ENCODE results near the gene PDE10A. TPM values are rescaled to one million over a fixed set of nuclear protein-coding genes. Genes with fewer than 3 reads are reported as not detected.

The PDE10A gene
- total and polyA plus RNA-seq, 2 of the 8 experiments (the other 6 are each of a cell fraction or from before 2014, with no cell fraction given), result 1.1 to 2.4 TPM

DNA sequence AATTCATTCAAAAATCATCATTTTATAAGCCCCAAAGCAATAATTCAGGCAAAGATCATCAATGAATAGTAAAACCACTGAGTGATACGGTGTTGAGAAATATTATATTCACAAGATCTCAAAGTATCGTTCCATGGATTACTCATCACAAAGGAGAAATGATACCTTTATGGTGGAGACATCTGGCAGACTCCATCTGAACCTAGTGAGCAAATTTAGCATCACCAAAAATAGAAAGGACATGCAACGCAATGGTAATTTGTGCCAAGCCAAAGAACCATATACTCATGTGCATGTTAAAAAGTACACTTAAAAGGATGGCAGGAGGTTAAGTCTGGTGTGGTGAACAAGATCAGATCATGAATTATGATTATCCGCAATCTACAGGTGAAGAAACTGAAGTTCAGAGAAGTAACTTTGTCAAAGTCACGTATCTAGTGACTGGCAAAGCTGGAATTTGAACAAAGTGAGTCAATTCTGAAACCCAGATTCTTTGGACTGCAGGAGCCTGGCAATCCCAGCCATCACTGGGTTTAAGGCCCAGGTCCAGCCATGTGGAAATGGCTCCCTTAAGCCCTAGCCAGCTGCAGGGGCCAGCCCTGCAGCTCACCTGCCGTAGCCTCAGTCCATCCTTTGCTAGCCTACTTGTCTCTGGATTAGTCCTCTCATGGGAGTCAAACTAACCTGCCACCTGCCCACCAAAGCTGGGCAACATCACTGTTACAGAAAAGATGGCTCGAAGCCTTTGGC, 68.3 kb downstream of the PDE10A start:
- H4K20me1 ChIP-seq (replicated peaks in 1 of 2; ENCODE audit: control insufficient read depth in 1 of 2, insufficient read depth in 2 of 2, low read length in 2 of 2), result no peaks in the 10 kb centered on the region
- TF ChIP-seq TBP (IDR thresholded peaks at IDR 0.05; ENCODE audit: low read depth, low read length) (no peak), GTF2F1 (IDR thresholded peaks at IDR 0.05; ENCODE audit: borderline replicate concordance, low read depth, low read length) (no peak), MAFK (IDR thresholded peaks at IDR 0.05; ENCODE audit: low read depth, low read length) (no peak), TCF12 (IDR thresholded peaks at IDR 0.05; ENCODE audit: low read depth, low read length) (no peak)
- TF ChIP-seq, protein P1, sequence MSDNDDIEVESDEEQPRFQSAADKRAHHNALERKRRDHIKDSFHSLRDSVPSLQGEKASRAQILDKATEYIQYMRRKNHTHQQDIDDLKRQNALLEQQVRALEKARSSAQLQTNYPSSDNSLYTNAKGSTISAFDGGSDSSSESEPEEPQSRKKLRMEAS (IDR thresholded peaks at IDR 0.05), result no peak
- TF ChIP-seq, protein P2, sequence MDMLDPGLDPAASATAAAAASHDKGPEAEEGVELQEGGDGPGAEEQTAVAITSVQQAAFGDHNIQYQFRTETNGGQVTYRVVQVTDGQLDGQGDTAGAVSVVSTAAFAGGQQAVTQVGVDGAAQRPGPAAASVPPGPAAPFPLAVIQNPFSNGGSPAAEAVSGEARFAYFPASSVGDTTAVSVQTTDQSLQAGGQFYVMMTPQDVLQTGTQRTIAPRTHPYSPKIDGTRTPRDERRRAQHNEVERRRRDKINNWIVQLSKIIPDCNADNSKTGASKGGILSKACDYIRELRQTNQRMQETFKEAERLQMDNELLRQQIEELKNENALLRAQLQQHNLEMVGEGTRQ (IDR thresholded peaks at IDR 0.05; ENCODE audit: low read length), result no peak
- TF ChIP-seq, protein P3, sequence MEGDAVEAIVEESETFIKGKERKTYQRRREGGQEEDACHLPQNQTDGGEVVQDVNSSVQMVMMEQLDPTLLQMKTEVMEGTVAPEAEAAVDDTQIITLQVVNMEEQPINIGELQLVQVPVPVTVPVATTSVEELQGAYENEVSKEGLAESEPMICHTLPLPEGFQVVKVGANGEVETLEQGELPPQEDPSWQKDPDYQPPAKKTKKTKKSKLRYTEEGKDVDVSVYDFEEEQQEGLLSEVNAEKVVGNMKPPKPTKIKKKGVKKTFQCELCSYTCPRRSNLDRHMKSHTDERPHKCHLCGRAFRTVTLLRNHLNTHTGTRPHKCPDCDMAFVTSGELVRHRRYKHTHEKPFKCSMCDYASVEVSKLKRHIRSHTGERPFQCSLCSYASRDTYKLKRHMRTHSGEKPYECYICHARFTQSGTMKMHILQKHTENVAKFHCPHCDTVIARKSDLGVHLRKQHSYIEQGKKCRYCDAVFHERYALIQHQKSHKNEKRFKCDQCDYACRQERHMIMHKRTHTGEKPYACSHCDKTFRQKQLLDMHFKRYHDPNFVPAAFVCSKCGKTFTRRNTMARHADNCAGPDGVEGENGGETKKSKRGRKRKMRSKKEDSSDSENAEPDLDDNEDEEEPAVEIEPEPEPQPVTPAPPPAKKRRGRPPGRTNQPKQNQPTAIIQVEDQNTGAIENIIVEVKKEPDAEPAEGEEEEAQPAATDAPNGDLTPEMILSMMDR (IDR thresholded peaks at IDR 0.05; ENCODE audit: control extremely low read depth in 1 of 3, insufficient read depth in 1 of 3, low read depth in 1 of 3, low read length in 3 of 3), result no peak
- TF ChIP-seq, protein P4, sequence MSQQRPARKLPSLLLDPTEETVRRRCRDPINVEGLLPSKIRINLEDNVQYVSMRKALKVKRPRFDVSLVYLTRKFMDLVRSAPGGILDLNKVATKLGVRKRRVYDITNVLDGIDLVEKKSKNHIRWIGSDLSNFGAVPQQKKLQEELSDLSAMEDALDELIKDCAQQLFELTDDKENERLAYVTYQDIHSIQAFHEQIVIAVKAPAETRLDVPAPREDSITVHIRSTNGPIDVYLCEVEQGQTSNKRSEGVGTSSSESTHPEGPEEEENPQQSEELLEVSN (IDR thresholded peaks at IDR 0.05), result no peak

More for the DNA sequence above, 68.3 kb downstream of the PDE10A start:
- H2BK20ac ChIP-seq (ENCODE audit: low read length), result no peak overlapping the region
- no peak overlapping the region for H3K14ac ChIP-seq (ENCODE audit: insufficient read length)
- no peak overlapping the region for H3K9ac ChIP-seq (replicated peaks in 1 of 4; ENCODE audit: extremely low read depth in 1 of 4, low read depth in 3 of 4, low read length in 3 of 4)
- no peaks in the 10 kb centered on the region; a peak in 1 of 4 replicates for H3K9me3 ChIP-seq (ENCODE audit: insufficient read depth in 2 of 2, low read depth in 1 of 2, low read length in 1 of 2)
- no peak overlapping the region for H2AK5ac ChIP-seq (ENCODE audit: low read depth, low read length)
- H3K56ac ChIP-seq (replicated peaks; ENCODE audit: insufficient read length, low read depth, low read length), result no peak overlapping the region
- no peak overlapping the region for H2BK5ac ChIP-seq (ENCODE audit: low read depth, low read length)
- no peak overlapping the region for H3K4me3 ChIP-seq (ENCODE audit: extremely low read depth in 1 of 4, insufficient read depth in 2 of 4, low read depth in 3 of 4, low read length in 4 of 4)
- no peaks in the 10 kb centered on the region for H3K79me1 ChIP-seq (ENCODE audit: low read depth, low read length)
- no peak overlapping the region for H4K8ac ChIP-seq (ENCODE audit: extremely low read depth, insufficient read depth, low read length)
- H3K27me3 ChIP-seq (replicated peaks in 1 of 4; ENCODE audit: control insufficient read depth in 3 of 4, extremely low read depth in 1 of 4, insufficient read depth in 3 of 4, low read length in 3 of 4), result no peaks in the 10 kb centered on the region
- no peak overlapping the region for H3K4ac ChIP-seq (replicated peaks; ENCODE audit: insufficient read length, low read depth, low read length)
- H3K18ac ChIP-seq (ENCODE audit: extremely low read depth, low read length), result no peak overlapping the region
- peaks cover 2 to 5% (median 3%) of the 10 kb centered on the region in 4 experiments; a peak in 6 of 7 replicates for H3K4me1 ChIP-seq (replicated peaks in 1 of 4; ENCODE audit: control insufficient read depth in 3 of 4, insufficient read depth in 4 of 4, low read length in 3 of 4)
- H3K23ac ChIP-seq (ENCODE audit: insufficient read length), result no peak overlapping the region
- FAIRE-seq (no peak), DNase-seq (ENCODE audit: low read depth in 1 of 2, low spot score in 2 of 2) (no peak)
- no peaks in the 10 kb centered on the region for H3K36me3 ChIP-seq (ENCODE audit: control insufficient read depth in 2 of 4, insufficient read depth in 4 of 4, low read length in 3 of 4)
- no peak overlapping the region for H3K4me2 ChIP-seq (ENCODE audit: insufficient read depth in 1 of 2, low read depth in 2 of 2, low read length in 2 of 2)
- no peak overlapping the region for H2BK15ac ChIP-seq (ENCODE audit: low read length)
- ChIA-PET CTCF (ENCODE audit: partially characterized antibody) (interaction anchor here (1.3 kb wide), 1 partner anchor 135 kb away, joined by 3 read pairs; no protein-coding TSS in a partner anchor), POLR2A (ENCODE audit: partially characterized antibody) (no interaction called here)
- no peaks in the 10 kb centered on the region for H3K23me2 ChIP-seq (ENCODE audit: low read depth, low read length)
- no peak overlapping the region for H4K5ac ChIP-seq (ENCODE audit: insufficient read length, low read depth, low read length)
- no peak overlapping the region for H4K91ac ChIP-seq (replicated peaks; ENCODE audit: insufficient read length, low read length)
- no peak overlapping the region for H2BK12ac ChIP-seq (ENCODE audit: low read depth, low read length)
- 76% methylated on average over 7 of the region's 7 CpGs; no CpG with 5 or more reads in 1 of the 2 experiments for WGBS, 2 experiments (ENCODE audit: extremely low coverage in 1 of 2, insufficient coverage in 1 of 2, insufficient read length in 1 of 2, insufficient replicate concordance in 2 of 2, low coverage in 1 of 2, low lambda C conversion rate in 2 of 2, missing lambda C conversion rate in 1 of 2)
- H3K27ac ChIP-seq (ENCODE audit: low read depth, low read length), result no peak overlapping the region
- no peak overlapping the region for H2AFZ ChIP-seq (ENCODE audit: low read length)
- H2BK120ac ChIP-seq (replicated peaks; ENCODE audit: low read depth, low read length), result no peak overlapping the region
- H3K79me2 ChIP-seq (ENCODE audit: control insufficient read depth in 1 of 2, insufficient read depth in 2 of 2, low read length in 2 of 2), result no peaks in the 10 kb centered on the region
